GM21367 (cell line): ENCODE data around the gene CASQ1.

ENCODE experiments used
- ATAC-seq: cut with Tn5 transposase; IDR thresholded peaks from one replicate; pipeline ENCODE4 v1.9.1; 2021; ENCODE audit not compliant: unreplicated experiment

The CASQ1 gene

DNA sequence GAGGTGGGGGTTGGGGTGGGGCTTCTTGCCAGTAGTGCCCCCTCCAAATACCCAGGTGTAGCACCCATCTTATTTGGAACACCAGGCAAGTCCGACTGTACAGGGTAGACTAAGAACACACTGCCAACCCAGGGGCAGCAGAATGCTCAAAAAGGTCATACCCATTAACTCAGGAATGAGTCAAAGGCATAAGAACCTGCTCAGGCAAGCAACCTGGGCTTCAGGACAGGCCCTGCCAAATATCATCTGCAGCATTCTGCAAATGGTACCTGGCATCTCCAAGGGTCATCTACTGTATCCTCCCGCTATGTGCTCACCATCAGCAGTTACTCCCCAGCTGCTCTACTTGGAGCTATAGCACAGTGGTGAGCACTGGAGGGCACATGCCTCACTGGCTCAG, 34.2 kb downstream of the CASQ1 start:
- no peak for ATAC-seq

DNA sequence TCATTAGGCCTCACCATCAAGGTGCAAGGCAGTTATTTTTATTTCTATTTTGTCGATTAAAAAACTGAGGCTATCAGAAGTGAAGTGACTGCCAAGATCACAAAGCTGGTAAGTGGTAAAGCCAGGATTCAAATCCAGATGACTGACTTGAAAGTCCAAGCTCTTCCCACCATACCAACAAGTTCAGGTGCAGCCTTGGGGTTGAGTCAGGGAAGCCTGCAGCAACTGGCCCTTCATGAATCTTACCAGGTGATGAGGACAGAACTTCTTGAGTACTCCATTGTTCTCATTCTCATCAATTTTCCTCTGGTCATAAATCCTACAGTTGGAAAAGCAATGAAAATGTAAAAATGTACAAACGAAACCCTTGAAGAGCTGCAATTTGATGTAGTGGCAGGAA, 35.0 kb downstream of the CASQ1 start:
- no peak for ATAC-seq

DNA sequence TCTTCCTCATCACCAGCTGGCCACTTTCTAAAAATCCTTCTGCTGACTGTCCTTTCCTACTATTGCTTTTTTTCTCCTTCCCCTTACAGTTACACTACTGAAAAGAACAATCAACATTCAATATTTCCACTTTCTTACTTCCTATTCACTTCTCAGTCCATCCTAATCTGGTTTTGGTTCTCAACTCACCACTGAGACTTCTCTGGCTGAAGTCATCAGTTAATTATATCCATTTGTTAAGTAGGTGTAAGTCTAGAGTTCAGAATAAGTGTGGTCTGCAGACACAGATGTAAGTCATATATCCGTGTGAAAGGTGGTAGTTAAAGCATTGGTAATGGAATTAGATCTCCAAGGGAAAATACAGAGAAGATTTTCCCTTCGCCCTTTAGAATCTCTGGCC, 36.2 kb downstream of the CASQ1 start:
- ATAC-seq: no peak

DNA sequence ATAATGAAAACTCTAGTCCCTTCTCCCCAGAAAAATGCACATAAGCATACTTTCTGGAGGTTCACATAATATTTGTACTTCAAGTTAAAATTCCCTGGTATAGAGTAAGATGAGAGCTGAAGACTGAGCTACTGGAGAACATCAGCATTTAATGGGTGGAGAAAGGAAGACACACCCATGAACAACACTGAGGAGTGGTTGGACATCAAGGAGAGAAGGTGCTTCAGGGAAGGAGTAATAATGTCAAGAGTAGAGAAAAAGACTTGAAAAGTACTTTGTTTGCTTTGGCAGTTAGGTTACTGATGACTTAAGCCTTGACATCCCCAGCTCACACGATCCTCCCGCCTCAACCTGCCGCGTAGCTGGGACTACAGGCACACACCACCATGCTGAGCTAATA, 36.7 kb downstream of the CASQ1 start:
- ATAC-seq: no peak

DNA sequence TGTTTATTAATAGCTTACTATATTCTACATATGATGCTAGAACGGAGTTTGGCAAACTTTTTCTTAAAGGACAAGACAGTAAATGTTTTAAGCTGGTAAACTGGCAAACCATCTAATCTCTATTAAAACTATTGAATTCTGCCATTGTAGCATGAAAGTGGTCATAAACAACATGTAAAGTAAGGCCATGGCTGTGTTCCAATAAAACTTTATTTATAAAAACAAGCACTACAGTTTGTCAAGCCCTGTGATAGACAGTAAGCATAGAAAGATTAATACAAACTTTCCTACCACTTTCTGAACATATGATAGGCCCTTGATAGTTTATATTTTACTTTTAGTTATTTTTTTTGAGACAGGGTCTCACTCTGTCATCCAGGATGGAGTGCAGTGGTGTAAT, 37.2 kb downstream of the CASQ1 start:
- ATAC-seq: no peak

DNA sequence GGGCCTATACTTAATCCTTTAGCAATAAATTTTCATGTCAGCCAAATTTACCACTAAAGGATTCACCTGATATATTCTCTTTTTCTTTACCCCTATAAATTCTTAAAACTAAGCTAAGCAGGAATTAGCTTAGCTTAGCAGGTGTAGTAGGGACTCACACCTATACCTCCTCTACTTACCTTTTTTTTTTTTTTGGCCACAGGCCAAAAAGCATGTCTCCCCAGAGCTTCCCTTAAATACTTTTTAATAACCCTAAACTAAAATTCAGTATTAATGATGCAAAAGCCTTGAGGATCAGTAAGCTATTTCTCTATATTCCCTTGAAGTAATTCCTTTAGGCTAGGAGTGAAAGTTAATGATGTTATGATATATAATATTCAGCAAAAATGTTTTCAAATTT, 38.1 kb downstream of the CASQ1 start:
- ATAC-seq: no peak

DNA sequence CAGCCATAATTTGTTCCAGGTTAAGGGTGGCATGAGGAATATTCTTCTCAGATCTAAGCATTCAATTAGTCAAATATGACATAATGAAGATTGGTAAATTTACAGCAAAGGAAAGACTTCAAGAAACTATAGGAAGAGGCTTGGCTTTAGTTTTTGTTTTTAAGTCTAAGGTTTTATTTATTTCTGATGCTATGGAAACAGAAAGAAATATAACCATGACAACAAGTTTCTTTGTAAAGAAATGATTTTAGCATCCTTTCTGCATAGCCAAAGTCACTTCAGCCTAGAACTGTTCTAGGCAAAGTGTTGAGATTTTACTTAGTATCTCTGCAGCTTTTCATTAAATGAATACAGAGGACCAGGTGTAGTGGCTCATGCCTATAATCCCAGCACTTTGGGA, 42.5 kb downstream of the CASQ1 start:
- no peak for ATAC-seq

DNA sequence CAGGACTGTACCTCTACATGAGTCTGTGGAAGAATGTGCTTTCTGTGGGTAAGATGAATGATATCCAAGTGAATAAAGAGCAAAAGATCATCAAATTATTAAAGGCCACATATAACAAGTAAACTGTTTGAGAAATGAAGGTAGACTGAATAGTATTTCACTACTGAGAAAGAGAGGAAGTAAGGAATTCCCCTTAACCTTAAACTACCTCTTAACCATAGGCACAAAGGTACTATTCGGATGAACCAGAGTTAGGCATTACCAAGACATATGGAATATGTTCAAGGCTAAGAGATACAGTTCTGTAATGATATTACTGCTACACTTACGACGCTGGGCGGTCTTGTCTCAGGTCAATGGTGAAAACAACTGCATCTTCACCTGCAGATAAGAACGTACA, 46.4 kb downstream of the CASQ1 start:
- ATAC-seq: no peak

DNA sequence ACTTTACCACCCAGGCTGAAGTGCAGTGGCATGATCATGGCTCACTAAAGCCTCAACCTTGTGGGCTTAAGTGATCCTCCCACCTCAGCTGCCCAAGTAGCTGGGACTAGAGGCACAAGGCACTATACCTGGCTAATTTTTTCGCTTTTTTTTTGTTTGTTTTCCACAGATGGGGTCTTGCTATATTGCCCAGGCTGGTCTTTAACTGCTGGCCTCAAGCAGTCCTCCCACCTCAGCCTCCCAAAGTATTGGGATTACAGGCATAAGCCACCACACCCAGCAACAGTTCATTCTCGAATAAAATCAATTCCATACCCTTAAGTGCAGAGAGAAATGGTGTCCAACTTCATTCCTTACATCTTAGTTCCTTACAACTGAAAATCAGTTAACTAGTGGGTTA, 47.2 kb downstream of the CASQ1 start:
- ATAC-seq: no peak

DNA sequence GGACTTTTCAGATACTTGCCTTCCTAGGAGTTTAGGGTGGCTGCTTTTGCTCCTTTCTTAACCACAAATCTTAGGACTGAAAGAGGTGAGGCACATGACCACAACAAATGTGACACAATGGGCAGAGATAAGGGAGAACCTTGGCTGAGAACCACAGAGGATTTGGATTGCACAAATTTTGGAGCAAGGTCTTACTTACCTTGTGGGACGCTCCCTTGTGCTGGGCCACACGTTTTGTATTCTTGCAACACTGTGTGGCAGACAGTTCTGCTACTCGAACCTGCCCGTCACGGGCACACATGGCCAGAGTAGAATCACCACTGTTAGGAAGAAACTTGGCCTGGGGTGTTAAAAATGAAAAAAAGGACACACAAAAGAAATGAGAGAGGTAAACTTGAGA, 48.0 kb downstream of the CASQ1 start:
- ATAC-seq: no peak

DNA sequence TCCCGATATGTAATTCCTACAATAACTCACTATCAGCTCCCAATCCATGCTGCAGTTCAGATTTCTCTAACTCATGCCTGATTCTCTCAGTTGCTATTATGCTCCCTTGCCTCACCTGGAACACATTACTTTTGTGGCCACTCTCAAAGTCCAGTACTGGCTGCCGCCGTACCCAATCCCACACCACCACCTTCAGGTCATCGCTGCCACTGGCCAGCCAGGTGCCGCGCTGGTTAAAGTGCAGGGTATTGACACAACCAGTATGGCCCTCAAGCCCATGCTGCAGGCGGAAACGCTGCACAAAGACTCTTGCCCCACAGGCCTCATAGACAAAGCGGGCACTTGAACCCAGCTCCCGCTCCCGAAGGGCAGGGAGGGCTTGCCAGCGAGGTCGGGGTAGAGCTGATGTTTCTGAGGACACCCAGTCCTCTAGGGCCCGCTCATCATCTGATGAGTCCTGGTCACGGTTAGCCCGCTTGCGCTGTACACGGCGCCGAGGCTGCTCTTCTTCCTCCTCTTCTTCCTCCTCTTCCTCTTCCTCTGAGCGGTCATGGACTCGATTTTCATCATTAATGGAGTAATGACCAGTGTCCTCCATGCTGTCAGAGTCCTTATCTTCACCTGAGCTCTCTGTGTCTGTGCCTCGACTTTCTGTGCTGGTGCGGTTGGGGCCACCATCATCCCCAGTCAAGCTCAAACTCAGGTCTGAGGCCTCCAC, 49.4 kb downstream of the CASQ1 start:
- ATAC-seq: no peak

DNA sequence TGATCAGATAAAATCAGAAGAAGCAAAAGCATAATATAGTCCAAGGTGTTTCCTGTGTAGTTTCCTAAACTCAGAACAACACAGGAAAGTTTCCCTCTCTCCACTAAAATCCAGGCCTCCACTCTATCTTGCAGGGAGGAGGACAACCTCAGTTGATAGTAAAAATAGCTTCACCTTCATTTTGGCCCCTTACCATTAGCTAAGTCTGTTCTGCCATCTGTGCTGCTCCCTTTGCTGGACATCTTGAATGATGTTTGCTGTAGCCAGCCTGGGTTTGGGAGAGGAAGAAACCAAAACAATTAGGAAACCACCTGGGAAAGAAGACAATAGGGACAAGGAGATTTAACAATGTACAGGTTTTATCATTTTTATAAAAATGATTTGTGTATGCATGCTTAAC, 53.4 kb downstream of the CASQ1 start:
- ATAC-seq: no peak

DNA sequence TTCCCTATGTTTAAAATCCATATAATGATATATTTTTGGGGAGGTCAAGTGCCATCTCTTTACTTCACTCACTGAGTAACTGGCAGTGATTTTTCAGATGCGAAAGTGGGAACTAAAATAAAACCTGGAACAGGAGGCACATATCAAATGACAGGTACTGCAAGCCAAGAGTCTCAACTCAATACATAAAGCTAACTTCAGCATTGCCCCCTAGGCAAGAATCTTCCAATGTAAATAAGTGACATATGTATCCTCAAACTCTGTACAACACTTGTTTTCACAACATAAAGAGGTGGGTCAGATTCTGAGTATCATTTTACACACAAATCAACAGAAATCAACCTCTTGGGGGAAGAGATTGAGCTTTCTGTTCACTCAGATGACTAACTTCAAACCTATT, 53.8 kb downstream of the CASQ1 start:
- no peak for ATAC-seq

DNA sequence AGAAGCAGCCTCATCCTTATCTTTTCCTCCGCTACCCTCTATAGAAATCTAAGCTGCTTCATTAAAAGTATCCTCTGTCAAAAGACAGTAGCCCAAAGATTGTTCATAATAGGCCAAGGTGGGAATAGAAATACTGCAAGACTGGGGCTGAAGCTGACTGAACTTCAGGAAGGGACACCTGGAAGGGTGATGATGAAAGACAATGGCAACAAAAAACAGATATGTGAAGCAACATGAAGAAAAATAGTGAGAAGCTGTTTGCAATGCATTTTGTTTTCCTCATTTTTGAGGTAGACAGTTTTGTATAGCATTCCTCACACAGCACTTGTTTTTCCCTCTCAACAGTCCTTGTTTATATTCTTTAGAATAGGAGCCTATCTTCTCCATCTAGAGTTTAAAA, 55.1 kb downstream of the CASQ1 start:
- ATAC-seq: no peak

DNA sequence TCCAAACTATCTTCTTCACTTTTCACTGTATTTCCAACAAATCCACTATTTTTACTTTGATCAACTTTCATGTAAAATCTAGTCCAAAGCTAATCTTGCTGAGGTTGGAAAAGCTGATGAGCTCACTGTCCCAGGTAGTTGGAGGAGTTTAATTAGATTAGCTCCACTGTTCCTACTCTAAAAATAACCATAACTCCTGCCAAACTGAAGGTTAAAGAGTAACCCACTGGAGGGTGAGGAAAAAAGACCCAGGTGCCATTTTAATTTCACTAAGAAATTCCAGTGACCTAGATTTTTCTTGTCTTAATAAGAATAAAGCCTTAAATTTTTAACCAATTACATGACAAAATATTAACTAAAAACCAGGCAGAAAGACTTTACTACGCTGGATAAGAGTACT, 56.7 kb downstream of the CASQ1 start:
- no peak for ATAC-seq

DNA sequence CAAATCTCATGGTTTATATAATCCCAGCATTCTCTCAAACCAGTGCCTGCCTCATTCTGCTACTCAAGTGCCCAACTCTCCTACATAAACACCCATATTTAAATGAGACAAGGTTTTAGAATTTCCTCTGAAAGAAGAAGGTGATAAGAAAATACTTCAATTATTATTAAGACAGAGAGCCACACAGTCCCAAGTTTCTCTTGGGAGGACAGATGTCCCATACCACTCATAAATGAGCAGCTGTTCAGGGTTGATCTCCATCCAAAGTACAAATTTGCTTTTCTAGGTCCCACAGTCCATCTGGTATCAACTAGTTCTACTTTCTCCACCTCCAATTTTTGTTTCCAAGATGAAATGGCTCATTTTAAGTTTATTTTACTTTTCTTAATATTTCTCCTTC, 60.6 kb downstream of the CASQ1 start:
- ATAC-seq: no peak
